HG03521 (cell line): ENCODE data around the gene SLC22A16.

Experiments
- ATAC-seq: cut with Tn5 transposase; IDR thresholded peaks from one replicate; pipeline ENCODE4 v1.9.1; 2021; ENCODE audit warnings: mild to moderate bottlenecking, moderate library complexity; ENCODE audit not compliant: unreplicated experiment

SLC22A16 gene

DNA sequence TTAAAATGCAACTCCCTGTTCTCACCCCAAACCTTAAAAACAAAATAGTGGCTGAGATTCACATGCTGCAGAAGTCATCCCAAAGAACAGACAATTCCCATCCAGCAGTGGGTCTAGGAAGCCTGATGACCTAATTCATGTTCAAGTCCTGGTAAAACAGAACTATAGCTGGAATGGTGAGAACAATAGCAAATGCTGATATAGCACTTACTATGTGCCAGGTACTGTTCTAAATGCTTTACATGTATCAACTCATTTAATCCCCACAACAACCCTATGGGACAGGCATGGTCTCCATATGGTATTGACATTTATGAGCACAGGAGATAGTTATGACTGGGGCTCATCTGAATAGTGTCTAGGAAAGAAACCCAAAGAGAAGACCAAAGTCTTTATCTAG is 66.6 kb downstream of the SLC22A16 start:
- no peak for ATAC-seq

DNA sequence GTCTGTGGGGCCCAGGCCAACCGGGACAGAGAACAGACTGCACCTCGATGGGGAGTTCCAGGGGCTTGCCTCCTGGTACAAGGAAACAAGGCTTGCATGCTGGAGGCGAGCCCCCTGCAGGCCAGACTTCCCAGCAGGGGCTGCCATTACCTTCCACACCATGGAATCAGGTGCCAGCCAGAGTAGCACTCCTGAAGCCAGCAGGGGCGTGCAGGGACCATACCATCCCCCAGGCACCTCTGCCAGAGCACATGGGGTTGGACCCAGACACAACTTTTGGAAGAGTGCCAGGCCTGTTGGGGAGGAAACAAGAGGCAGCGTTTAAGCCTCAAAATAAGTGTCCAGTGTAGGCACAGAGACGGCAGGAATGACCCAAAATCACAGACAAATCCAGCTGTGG is 67.5 kb downstream of the SLC22A16 start:
- no peak for ATAC-seq

DNA sequence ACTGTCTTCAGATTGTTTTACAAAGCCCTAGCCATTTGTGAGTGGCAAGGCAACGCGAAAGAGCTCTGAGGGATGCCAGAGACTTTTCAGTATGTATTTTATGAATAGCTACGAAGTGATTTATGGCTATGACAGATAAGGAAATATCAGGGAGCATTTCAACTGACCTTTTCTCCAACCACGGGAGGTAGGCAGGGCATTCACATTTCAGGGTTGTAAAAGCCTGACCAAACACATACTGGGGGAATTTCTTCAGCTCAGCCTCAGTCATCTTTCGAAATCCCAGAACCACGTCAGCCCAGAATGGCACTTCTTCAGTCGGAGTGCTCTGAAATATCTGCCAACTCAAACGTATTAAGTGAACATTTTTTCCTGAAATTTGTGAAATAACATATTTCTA is 71.8 kb downstream of the SLC22A16 start:
- no peak for ATAC-seq

DNA sequence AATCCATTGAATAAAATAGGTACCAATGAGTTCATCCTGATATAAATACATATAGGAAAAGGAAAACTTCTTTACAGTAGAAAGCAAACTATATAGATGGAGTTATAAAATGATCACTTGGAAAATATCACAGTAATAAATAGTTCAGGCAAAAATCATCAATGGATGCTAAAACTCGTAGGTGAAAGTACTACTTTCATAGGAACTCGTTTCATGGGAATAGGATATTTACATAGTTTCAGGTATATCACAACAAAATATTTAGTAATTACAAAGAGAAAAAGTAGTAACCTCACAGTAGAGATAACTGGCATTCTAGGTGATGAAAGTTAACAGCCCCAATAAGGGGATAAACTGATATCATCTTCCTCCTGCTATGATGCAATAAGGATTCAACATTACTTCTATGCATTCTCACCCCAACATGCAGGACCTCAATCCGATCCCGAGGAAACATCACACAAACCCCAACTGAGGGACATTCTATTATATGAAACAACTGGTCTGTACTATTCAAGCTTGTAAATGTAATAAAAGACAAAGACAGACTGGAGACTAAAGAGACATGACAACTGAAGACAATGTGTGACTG is 74.7 kb downstream of the SLC22A16 start:
- no peak for ATAC-seq

DNA sequence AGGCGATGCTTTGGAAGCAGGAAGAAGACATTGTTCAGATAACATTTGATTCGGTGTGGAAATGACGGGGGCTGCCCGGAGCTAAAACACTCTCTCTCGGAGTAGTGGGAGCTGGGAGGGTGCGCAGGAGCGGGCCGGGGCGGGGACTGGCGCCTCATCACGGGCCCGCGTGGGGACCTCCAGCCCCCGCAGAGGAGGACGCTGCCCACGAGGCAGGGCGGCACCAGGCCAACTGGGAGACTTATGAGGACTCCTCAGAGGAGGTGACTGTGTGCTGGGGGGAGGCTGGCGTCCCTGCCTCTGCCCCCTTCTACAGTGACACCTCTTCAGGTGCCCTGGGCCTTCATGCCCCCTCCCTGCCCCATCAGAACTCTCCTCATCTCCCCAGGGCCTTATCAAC is 76.2 kb downstream of the SLC22A16 start:
- ATAC-seq = no peak

DNA sequence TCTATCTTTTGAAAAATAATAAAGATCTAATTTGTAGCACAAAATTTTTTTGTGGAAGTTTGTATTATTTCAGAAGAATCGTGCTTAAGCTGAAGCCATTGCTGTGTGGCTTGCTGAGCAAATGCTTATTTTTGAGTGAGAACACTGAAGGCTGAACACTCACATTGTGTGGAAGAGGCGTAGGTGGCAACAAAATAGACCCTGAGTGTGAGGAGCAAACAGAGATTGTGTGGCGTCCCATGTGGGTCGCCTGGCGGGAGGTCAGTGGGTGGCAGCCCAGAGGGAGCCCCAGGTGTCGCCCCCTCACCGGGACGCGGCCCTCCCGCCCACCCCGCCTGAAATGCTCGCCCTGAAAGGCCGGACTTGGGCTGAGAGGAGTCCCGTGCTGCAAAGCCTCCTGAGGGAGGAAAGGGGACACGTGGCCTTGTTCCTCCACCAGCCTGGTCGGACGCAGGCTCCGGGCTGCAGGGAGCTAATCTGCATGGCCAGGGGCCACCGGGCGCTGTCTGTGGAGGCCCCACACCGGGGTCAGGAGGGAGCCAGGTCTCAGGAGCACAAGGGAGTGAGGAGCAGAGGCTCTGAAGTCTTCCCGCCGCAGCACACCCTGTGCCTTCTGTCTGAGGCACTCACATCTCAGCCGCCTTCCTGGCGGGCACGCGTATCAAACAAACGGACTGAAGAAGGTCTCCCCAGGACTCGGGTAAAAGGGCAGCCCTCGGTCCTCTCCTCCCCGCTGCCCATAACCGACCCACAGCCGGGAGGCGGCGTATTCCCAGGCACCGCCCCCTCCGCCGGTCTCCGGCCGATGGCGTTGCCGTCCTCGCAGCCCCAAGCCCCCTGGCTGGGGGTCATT is 77.0 kb downstream of the SLC22A16 start:
- ATAC-seq = no peak

DNA sequence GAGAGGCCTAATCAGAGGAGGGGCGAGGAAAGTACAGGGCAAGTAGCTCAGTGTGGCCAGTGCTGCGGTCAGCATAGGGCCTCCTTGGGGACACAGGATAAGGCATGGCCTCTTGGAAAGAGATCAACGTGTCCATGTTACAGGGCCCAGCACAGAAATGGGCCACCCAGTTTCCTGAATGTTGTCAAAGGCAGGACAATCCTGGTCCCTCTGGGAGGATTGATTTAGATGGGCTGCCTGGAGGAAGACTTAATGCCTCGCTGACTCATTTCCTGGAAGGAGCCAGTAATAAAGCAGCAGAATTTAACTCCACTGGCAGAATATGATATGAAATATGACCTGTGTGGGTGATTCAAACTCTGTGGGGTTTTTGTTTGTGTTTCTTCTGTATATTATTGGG is 77.6 kb downstream of the SLC22A16 start:
- no peak for ATAC-seq

DNA sequence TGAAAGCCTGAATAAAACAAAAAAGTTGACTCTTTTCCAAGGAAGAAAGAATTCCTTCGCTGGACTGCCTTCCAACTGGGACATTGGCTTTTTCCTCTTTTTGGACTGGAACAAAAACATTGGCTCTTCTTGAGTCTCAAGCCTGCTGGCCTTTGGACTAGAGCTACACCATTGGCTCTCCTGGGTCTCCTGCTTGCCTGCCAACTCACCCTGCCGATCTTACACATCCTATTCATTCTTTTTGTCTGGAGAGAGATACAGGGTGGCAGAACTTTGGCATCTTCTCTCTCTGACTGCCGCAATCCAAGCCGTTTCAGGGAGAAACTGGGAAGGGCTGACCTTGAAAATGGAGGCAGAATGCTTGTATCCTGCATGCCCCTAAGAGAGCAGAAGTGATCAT is 81.2 kb downstream of the SLC22A16 start:
- no peak for ATAC-seq

DNA sequence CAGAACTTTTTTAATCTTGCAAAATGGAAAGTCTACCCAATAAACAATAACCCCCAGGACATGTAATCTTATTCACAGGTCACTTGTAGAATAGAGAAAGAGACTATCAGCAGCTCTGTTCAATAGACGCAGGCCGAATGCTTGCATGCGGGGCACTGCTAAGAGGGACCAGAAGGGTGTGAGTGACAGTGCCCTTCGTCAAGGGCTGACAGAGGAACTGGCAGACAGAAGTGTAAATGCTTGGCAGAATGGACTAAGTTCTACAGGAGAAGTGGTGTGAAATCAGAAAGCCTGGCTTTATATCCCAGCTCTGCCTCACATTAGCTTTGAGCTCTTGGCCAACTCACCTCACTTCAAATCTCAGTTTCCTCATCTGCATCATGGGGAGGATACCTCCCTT is 82.0 kb downstream of the SLC22A16 start:
- no peak for ATAC-seq

DNA sequence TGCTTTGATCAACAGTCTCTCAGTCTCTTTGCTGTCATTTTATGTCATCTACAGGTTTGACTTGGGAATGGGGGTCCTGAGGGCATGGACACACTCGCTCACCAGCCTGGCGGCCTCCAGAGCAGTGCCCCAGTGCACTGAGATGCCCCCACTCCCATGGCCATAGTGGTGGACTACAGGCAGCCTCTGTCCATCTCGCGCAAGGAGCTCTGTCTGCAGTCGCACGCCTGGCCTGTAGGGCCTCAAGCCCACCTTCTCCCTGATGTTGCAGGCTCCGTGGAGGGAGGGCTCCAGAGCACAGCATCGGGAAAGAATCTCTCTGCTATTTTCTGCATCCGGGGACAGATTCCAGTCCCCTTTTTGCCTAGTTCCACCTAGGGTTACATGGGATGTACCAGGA is 83.7 kb downstream of the SLC22A16 start:
- ATAC-seq = no peak

DNA sequence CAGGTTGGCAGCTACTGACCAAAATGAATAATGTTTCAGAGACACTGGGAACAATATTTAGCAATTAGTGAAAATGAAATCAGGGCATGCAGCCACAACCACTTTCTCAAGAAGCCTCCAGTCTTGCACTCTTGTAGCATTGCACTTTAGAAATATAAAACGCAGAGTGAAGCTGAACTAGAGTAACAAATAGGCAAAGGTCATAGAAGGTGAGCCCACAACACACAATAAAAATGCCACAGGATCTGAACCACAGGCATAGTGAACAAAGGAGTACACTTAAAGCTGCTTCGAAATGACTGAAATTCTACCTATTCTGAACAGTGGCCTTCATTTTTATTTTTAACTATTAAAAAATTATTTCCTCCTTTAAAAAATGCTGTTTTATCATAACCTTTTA is 86.0 kb downstream of the SLC22A16 start:
- ATAC-seq = no peak

DNA sequence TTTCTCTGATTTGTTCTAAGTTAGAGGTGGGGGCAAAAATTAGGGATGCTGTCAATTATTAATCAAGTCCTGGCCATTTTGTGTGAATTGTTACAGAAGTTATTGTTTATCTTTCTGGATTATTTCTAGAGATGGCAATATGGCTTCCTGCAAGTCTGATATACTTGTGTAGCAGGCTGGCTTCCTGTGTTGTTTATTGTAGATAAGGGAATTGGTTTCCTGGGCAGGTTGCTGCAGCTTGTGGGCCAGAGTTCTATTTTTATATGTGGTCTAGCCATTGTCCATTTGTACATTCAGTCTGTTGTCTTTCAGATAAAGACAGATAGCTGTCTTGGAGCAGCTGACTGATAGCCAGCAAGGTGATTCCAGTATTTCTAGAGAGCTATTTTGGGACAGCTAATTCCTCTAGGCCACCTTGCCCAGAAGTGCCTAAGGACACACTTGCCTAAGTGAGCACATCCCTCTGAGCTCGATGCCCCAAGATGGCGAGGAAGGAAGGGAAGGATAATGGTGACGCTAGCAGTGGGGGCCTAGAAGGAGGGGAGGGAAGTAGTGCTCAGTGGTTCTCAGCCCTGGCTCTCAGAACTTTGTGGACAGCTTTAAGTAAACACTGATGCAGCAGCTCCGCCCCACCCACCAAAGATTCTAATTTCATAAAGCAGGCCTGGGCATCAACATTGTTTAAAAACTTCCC is 86.6 kb downstream of the SLC22A16 start:
- ATAC-seq = no peak

DNA sequence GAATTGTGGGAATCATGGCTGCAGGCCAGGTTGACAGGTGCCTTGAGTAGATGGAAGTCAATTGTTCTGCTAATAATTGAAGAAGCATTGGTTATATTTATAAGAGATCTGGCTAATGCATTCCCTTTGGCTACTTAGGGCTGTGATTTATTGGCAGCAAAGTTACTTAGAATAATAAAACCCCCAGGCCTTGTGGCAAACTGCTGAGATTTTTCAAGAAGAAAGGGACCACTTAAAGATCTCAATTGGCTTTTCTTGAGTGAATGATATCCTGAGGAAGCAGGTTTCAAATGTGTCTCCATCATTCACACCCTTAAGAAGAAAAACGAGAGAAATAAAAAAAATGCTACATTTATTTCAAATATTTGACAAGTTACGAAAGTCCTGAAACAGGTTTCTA is 88.4 kb downstream of the SLC22A16 start:
- ATAC-seq = no peak

DNA sequence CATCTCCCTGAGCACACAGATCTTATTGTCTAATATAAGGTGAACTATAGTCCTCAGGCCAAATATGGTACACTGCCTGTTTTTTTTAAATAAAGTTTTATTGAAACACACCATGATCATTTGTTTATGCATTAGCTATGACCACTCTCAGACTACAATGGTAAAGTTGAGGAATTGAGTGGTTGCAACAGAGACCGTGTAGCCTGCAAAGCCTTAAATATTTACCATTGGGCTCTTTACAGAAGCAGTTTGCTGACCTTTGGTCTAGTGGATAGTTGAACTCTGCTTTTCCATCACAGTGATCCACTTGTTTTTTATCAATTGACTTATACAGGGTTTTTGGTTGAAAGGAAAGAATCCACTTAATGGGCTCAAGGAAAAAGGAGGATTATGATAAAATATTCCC is 91.0 kb downstream of the SLC22A16 start:
- no peak for ATAC-seq

DNA sequence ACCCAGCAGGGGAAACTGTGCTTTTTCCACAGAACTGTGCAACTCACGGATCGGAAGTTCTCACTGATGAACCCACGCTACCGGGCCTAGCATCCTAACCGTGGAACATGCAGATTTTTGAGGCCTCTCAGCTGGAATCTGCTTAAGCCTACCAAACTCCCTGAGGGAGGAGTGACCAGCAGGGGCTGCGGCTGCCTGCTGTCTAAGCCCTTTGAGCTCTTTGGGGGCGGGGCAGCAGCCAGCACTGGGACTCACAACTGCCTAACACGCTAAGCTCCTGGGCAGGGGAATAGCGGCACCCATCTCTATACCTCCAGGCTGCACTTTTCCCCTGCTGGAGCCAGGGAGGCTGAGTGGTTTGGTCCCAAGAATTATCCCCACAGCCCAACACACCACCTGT is 97.9 kb downstream of the SLC22A16 start:
- no peak for ATAC-seq
